Hematopoietic multipotent progenitor cell treated with erythropoietin and hydrocortisone succinate and interleukin-3 and kit ligand, for 4 days (in vitro differentiated cells): ENCODE measurements around the gene FCF1.

Experiments
- DNase-seq: peaks from one replicate; pipeline ENCODE4 v3.0.0-alpha.2; 2015

Gene FCF1

GRCh38 chr14:74771399-74771798 is 58.5 kb downstream of the FCF1 start:
- peak; percentile 55 for DNase-seq

GRCh38 chr14:74784634-74785033 is 71.7 kb downstream of the FCF1 start:
- no peak for DNase-seq

- no peak for DNase-seq
These were observed 72.2 kb downstream of the FCF1 start for GRCh38 chr14:74785056-74785613.

- DNase-seq: peak; percentile 41
These were observed 73.9 kb downstream of the FCF1 start for GRCh38 chr14:74786796-74787315.
